HCEC 1CT (cell line): Measurements from ENCODE around the gene UCK2.
A peak's percentile ranks its signal among the peaks of the same experiment; 100 is the strongest.

Experiments used
- DNase-seq: peaks from one replicate; pipeline ENCODE4 v3.0.0-alpha.2; 2017

UCK2 gene

DNA sequence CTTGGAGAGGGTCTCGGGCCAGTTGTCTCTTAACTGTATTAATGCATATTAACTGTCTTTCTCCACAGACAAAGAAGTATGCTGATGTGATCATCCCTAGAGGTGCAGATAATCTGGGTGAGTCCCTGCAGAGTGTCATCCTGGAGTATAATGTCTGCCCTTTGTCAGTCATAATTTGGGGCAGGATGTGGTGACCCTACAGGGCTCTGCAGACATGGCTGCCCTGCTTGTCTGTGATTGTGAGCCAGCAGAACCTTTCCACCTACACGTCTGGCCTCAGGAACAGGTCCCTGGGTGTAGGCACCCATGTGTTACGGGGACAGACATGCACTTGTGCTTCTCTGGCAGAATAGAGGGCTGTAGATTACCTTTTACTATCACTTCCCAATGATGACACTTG lies 78.4 kb downstream of the UCK2 start:
- DNase-seq, result no peak

DNA sequence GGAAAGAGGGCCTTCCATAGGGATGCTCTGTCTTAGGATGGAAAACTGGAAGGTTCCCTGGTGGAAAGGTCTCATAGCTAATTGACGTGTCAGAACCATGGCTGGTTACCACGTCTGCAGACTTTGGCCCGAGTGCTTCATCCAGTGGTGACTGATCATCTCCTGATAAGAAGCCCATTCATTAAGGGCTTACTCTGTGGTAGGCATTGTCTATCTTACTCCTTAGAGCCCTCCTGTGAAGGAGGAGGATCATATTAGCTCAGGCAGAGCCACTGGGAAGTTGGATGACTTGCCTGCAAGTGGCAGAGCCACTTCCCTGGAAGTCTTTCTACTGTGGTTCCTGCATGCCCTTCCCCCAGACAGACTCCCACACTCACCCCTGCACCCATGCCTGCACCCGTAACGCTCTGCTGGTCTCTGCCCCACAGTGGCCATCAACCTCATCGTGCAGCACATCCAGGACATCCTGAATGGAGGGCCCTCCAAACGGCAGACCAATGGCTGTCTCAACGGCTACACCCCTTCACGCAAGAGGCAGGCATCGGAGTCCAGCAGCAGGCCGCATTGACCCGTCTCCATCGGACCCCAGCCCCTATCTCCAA lies 79.9 kb downstream of the UCK2 start:
- peak; percentile 36 for DNase-seq

DNA sequence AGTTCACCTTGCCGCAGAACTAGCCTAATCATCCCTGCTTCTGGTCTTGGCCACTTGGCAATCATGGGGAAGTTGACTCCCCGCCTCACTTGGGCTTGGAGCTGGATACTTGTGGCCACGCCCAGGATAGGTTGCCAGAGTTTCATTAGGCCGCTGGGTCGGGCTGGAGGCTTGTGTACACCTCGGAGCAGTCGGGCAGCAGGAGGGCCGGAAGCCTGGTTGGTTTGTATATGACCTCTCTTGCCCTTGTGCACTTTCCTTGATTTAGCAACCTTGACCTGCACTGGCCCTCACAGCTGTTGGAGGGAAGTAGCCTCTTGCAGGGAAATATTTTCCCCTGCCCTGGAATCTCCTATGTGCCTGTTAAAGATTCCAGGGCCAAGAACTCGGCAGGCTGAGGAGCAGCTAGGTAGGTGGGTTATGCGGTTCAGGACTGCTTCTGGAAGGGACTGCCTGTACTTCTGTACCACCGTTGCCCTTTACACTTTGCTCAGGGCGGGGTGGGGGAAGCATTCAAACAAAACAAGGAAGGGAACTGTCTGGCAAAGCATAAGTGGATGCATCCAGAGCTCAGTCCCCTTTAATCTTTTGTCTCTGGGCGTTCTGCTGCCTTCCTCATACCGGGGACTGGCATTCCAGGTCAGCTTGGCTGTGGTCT lies 83.5 kb downstream of the UCK2 start:
- peak; percentile 42 for DNase-seq

DNA sequence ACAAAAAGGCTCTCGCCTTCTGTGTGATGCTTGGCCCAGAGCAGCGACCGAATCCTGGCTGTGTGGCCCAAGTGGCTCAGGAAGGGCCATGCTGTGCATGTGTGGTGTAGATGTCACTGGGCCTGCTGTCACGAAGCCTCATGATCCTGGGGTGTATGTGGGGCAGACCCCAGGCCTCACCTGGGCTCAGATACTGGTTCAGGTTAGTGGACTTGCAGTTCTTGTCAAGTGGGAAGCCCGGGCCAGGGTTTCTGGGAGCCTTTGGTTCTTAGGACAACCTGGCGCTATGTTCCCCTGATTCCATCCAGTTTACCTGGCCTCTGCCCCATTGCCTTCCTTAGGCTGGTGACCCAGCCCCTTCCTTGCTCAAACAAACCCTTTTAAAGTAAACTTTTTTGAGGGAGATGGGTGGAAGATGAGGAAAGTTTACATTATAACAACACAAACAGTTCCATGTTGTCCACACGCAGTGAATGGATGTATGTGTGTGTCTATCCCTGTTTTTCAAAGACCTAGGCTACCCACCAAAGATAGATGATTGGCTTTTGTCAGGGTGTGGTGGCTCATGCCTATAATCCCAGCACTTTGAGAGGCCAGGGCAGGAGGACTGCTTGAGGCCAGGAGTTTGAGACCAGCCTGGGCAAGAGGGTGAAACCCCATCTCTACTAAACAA lies 84.3 kb downstream of the UCK2 start:
- no peak for DNase-seq

DNA sequence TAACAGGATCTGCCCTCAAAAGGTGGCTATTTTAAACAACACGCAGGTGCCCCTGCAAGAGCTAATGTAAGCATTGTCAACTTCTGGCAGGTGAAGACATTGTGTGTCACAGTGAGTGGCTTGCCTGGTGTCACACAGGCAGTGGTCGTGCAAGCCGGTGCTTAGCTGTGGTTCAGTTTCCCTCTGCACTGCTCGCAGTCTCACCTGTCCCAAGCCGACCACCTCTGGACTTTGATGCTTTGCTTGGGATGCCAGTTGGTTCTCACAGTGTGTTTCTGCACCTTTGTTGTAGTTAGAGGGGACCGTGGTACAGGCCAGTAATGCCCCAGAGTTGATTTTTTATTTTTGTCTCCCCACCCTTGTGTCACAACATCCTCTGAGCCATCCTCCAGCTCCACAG lies 85.2 kb downstream of the UCK2 start:
- DNase-seq, result no peak

DNA sequence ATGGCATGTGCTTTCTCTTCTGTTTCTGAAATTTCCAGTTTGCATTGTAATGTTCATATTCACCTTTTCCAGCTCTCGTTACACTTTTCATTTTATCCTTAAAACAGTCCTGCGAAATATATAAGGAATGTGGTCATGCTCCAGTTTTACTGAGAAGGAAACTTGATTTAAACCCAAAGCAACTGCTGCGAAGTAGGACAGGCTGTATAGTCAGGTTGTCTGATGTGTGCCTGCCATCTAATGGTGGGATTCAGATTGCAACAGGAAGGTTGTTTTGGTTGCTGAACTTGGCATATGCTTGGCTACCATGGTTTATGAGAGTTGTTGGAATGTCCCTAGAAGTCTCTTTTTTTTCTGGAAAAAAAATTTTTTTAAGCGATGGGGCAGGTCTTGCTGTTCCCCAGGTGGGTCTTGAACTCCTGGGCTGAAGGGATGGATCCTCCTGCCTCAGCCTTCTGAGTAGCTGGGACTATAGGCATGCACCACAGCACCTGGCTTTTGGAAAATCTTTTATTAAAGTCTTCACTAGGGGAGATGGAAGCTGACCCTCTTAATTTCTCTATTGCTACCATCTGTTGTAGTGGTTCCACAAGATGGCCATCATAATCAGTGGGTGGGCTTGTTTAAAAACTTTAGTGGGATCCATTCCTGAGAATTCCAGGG lies 86.9 kb downstream of the UCK2 start:
- peak; percentile 74 for DNase-seq

DNA sequence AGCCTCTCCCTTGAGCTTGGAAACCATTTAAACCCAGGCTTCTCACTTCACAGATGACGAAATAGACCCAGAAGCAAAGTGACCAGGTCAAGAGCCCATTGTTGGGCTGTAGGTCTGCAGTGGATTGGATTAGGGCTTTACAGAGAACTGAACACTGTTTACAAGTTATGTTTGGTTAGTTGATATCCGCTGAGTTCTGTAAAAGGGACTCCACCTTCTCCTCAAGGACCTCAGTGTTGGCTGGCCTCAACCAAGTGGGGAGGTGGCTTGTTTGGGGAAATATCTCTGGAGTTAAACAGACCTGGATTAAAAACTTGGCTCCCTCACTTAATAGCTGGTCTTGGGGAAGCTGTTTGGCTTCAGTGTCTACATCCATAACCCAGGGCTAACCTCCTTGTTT lies 88.1 kb downstream of the UCK2 start:
- no peak for DNase-seq

DNA sequence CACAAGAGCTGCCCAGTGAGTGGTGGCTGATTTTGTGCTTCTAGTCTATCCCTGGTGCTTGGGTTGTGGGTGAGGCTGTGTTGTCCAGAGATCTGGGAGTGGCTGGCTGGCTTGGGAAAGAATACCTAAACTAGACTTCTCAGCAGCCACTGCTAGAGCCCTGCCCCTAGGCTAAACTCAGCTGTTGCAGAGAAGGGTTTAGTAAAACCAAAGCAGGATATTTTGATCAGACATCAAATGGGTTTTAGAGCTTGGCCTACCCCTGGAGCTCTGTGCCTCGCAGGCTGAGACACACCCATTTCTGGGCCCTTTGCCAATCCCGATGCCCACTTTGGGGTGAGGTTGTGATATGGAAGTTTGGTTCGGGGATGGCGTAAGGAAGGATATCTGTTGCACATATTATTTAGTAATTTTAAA lies 88.5 kb downstream of the UCK2 start:
- no peak for DNase-seq

DNA sequence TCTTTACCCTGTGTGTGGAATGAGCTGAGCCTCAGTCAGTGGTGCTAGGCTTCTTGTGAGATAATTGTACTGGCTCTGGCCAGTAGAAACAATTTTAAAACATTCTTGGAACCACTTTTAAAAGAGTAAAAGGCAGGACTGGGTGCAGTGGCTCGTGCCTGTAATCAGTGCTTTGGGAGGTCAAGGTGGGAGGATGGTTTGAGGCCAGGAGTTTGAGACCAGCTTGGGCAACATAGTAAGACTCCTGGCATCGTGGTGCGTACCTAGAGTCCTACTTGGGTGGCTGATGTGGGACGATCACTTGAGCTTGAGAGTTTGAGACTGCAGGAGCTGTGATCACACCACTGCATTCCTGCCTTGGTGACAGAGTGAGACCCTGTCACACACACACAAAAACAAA lies 89.8 kb downstream of the UCK2 start:
- DNase-seq, result no peak

DNA sequence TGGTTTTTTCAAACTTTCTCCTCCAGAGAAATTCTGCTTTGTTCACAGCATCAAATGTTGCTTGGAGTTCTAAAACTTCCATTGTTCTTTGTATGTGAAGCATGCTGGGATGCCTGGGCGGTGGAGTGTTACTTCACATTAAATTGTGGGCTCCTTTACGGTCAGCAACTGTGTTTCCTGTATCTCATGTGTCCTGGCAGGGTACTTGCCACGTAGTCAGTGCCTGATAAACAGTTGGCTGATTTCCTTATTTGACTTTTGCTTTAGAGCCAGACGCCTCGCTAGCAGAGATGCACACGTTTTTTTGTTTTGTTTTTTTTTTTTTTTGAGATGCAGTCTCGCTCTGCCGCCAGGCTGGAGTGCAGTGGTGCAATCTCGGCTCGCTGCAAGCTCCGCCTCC lies 96.7 kb downstream of the UCK2 start:
- DNase-seq, result no peak

DNA sequence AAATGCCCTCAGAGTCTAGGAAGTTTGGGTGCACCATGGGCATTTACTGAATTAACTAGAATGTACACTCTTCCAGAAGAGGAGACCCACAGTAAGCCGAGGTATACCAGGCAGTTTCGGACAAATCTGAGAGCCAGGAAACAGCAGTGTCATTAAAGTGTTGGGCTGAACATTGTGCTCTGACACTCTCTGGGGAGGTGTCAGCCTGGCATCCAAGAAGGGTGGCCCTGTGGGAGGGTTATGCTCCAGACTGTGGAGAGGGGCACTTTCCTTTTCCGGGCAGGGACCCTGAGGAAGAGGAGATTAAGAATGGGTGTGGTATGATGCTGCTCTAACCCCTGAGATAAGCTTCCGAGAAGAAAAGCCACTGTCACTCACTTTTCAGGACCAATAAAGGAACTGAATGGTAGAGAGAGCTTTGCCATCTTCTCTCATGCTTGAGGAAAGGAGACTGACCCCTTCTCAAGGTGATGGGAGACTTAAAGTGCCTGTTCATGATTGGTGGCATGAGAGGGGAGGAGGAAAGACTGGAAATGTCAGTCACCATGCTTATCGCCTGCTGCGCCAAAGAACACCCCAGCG lies 98.2 kb downstream of the UCK2 start:
- DNase-seq, result no peak

DNA sequence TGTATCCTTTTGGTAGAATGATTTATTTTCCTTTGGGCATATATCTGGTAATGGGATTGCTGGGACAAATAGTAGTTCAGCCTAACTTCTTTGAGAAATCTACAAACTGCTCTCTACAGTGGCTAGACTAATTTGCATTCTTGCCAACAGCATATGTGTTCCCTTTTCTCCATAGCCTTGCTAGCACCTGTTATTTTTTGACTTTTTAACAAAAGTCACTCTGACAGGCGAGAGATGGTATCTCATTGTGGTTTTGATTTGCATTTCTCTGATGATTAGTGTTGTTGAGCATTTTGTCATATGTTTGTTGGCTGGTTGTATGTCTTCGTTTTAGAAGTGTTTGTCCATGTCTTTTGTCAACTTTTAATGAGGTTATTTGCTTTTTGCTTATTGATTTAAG lies 99.8 kb downstream of the UCK2 start:
- DNase-seq, result no peak

DNA sequence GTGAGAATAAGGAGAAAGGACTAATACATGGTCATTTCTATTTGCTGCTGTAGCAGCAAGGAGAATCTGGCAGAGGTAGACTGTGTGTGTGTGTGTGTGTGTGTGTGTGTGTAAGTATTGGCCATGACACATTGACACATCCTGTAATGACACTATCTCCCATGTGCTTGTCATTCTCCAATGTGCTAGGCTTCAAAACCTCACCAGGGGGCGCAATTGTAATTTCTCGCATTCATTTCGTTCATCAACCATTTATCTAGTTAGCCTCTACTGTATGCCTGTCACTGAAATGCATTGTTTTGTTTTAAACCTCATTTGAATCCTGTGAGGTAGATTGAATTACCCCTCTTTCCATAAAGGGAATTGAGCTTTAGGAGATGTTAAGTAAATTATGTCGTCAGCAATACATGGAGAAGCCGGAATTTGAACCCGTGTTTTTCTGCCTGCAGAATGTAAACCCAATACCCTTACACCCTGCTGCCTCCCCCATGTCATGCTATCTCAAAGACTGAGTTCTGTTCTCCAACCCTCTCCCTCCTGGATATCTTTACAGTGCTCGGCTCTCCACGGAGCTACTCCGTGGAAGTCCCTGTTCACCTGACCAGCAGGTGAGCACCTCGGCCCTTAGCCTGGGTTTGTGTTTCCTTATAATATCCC lies 100.8 kb downstream of the UCK2 start:
- peak; percentile 54 for DNase-seq

DNA sequence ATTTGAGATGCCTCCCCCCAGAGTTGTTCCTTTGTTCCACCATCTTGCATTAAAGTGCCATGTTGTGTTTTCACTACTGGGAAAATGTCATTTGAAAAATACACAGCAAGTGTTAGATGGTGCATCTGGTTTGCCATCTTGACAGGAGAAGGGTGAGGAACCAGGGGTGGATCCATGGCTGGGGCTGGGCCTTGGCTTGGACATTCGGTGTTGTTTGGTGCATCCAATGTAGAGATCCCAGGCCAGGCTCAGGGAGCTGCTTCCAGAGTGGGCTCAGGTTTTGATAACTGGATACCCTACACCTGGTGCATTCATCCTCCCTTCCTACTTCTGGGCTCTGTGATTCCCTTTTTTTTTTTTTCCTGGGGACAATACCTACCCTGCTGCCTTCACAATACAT lies 103.5 kb downstream of the UCK2 start:
- no peak for DNase-seq

DNA sequence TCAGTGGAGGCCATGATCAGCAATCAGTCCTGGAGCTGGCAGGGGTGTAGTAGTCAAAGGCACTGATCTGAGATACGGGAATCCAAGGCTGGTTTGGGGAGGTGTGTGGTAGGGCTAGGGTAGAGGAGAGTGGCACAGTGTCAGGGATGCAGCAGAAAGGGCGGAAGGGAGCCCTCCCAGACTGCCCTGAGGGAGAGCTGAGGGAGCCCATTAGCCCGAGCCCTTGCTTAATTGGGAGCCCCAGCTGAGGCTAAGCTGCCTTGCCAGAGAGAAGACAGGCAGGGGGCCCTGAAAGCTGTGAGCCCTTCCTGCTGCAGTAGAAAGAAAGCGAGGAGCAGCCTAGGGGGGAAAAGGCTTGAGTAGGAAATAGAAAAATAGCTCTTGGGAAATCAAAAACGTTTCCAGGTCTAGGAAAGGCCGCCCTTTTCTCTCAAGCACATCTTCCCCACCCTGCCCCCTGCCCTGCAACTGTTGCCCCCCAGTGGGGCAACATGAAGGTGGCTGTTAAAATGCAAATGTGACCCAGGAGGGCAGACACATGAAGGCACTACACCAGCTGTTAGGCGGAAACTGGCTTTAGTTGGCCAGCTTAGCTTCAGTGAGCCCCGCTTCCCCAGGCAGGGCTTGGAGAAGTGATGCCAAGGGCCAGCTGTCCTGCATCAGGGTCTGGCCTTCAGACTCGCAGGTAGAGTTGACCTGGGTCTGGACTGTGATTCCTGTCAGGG lies 106.2 kb downstream of the UCK2 start:
- DNase-seq, result no peak

DNA sequence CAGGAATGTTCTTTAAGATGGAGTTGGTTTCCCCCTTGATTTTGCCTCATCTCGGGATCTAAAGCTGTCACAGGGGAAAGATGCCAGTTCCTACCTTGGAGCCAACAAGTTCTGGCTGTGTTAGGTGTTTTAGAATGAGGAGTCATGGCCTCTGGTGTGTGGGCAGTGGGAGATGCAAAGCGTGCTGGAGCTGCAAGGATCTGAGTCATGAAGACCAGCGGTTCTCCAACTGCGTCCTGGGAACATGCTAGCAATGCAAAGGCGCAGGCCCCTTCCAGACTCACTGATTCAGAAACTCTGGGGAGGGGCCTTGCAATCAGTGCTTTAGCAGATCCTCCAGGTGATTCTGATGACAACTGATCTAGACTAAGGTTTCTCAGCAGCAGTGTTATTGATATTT lies 109.1 kb downstream of the UCK2 start:
- no peak for DNase-seq

DNA sequence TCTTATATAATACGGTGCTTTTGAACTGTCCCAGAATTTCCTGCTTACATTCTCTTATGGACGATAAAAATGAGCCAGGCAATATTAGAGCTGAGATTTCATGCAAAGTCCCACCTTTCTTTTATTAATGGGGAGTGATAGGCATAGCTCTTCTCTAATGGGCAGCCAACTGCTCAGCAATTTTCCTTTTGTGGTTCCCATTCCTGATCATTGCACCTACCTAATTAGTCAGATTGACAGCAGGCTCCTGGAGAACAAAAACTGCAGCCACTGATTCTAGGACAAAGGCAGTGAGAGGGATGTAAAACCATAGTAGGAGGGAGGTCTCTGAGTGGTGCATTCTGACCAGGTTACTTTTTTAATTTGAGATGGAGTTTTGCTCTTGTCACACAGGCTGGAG lies 110.4 kb downstream of the UCK2 start:
- DNase-seq, result no peak

DNA sequence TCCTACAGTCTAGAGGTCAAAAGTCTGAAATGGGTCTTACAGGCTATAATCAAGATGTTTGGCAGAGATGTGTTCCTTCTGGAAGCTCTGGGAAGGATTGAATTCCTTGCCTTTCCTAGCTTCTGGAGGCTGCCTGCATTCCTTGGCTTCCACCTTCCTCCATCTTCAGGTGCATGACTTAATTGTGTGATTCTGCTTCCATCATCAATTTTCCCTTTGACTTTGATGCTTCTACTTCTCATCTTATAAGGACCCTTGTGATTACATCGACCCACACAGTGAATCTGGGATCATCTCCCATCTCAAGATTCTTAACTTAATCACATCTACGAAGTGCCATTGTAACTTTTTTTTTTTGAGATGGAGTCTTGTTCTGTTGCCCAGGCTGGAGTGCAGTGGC lies 111.4 kb downstream of the UCK2 start:
- no peak for DNase-seq

DNA sequence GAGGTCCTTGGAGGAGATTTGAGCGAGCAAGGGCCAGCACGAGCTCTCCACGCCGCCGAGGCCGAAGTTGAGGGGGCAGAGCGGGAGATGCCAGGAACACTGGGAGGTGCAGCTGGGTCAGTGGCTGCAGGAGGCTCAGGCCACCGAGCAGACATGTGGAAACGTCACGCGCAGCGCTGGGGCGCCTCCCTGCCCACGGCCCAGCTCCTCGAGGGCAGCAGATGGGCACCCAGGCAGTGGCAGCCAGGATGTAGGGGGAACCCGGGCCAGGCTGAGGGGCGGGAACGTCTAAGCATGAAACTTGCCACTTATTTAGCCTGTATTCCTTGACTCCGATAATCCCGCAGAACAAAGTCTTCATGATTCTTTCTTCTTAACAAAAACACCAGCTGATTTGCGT lies 114.1 kb downstream of the UCK2 start:
- no peak for DNase-seq

DNA sequence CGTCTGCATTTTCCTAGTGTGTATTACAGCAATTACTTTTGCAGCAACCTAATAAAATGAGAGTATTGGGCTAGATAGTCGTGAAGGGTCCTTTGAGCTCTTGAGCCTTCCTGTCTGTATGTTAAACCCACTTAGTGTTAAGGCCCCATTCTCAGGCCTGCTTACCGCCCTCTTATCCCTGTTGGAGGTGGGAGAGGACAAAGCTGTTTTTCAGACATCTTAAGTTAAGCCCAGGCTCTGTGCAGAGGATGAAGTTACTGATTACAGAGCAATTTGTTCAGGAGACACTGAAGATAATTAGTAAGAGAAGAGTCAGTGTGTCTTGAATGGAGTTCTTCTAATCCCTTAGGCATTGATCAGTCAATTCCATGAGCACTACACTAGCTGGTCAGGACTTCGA lies 114.6 kb downstream of the UCK2 start:
- no peak for DNase-seq

DNA sequence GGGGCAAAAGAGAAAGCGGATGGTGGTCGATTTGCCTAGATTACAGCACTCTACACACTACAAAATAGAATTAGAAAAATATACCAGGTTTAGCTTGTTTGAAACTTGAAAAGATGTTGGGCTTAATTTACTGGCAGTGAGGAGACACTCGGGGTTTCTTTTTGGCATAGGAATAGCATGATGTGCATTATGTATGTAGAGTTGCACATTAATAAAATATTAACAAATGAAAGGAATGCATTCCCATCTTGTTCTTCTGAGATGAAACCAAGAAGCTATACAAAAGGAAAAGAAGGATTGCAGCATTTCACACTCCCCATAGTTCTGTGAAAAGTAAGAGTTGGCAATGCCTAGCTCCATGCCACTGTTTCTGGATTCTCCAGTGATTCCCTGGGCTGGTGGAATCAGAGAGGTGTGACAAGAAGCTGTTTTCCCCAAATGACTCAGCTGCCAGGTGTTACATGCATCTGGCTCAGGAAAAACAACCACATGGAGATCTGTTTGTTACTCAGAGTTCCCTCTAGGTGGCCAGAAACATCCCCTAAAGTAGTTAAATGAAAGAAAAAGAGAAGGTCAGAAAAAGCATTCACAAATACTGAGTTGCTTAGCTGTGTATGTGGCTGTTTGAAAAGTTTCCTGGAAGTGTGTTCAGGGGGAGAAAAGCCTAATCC lies 115.6 kb downstream of the UCK2 start:
- DNase-seq, result no peak

DNA sequence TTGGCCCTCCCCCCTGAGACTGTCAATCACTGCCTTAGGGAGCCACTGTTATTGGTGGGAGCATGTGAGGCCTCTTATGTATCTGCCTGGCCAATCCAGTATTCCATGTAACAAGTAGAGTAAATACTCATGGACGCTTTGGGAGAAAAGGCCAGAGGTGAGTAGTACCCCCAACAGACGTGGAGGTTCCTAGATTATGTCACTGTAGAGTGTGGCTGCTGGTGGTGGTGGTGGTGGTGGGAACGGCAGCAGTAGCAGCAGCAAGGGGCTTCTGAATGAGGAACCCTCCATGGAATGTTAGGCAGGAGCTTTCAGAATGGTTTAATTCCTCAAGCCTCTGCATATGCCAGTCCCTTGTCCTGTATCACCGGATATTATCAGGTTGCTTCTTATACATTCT lies 118.5 kb downstream of the UCK2 start:
- no peak for DNase-seq
